Measurements from ENCODE around the gene SMPD3.

The SMPD3 gene

GRCh38 chr16:68401871-68402747 lies 46.2 kb downstream of the SMPD3 start:
- no peak for DNase-seq

- DNase-seq, result no peak
Measured at GRCh38 chr16:68400924-68401460, 47.3 kb downstream of the SMPD3 start.

GRCh38 chr16:68400083-68400923 lies 48.0 kb downstream of the SMPD3 start:
- no peak for DNase-seq

GRCh38 chr16:68399456-68399855 lies 48.9 kb downstream of the SMPD3 start:
- no peak for DNase-seq

- no peak for DNase-seq
Measured at GRCh38 chr16:68397710-68398201, 50.6 kb downstream of the SMPD3 start.

- peak; percentile 24 for DNase-seq
Measured at GRCh38 chr16:68396481-68396880, 51.8 kb downstream of the SMPD3 start.

GRCh38 chr16:68395815-68396214 lies 52.5 kb downstream of the SMPD3 start:
- no peak for DNase-seq

- no peak for DNase-seq
Measured at GRCh38 chr16:68395167-68395786, 53.0 kb downstream of the SMPD3 start.

GRCh38 chr16:68393333-68393732 lies 55.0 kb downstream of the SMPD3 start:
- no peak for DNase-seq

GRCh38 chr16:68389750-68390371 lies 58.4 kb downstream of the SMPD3 start:
- DNase-seq, result no peak

- DNase-seq, result no peak
Measured at GRCh38 chr16:68389006-68389405, 59.3 kb downstream of the SMPD3 start.

- DNase-seq, result no peak
Measured at GRCh38 chr16:68388124-68388523, 60.2 kb downstream of the SMPD3 start.

GRCh38 chr16:68387301-68387700 lies 61.0 kb downstream of the SMPD3 start:
- DNase-seq, result no peak

GRCh38 chr16:68386628-68387027 lies 61.7 kb downstream of the SMPD3 start:
- DNase-seq, result no peak

GRCh38 chr16:68385371-68385770 lies 62.9 kb downstream of the SMPD3 start:
- no peak for DNase-seq

GRCh38 chr16:68384288-68385161 lies 63.8 kb downstream of the SMPD3 start:
- DNase-seq, result peak; percentile 95

- DNase-seq, result no peak
Measured at GRCh38 chr16:68383858-68384257, 64.5 kb downstream of the SMPD3 start.

GRCh38 chr16:68382296-68382718 lies 66.0 kb downstream of the SMPD3 start:
- no peak for DNase-seq

- DNase-seq, result no peak
Measured at GRCh38 chr16:68381363-68381724, 67.0 kb downstream of the SMPD3 start.

- DNase-seq, result no peak
Measured at GRCh38 chr16:68380676-68381362, 67.5 kb downstream of the SMPD3 start.

GRCh38 chr16:68380348-68380670 lies 68.0 kb downstream of the SMPD3 start:
- DNase-seq, result no peak
